NCI-H146 treated with DMSO at 0.1 percent for 48 hours (cell line): Measurements from ENCODE around the gene AAR2.
A peak's percentile ranks its signal among the peaks of the same experiment; 100 is the strongest.

Experiments used
- DNase-seq: peaks from one replicate; lab custom pipeline; 2025; ENCODE audit not compliant: unreplicated experiment; lab: John Stamatoyannopoulos, UW

AAR2 gene

DNA sequence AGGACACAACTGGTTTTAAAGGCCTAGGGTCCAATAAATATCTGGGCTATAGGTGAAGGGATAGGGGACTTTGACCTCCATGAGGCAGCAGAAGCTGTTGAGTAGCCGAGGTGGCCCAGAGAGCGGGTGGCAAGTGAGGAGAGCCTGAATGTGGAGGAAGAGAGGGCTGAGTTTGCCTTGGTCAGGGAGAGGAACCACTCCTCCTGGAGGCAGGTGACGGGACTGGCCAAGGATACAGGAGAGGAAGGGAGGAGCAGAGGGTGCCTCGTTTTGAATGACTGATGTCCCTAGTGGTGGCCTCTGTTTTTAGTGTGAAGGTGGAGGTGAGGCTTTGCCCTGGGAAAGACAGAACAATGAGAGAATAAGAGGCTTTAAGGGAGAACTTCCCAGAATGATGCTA is 19.1 kb upstream of the AAR2 start:
- no peak for DNase-seq

DNA sequence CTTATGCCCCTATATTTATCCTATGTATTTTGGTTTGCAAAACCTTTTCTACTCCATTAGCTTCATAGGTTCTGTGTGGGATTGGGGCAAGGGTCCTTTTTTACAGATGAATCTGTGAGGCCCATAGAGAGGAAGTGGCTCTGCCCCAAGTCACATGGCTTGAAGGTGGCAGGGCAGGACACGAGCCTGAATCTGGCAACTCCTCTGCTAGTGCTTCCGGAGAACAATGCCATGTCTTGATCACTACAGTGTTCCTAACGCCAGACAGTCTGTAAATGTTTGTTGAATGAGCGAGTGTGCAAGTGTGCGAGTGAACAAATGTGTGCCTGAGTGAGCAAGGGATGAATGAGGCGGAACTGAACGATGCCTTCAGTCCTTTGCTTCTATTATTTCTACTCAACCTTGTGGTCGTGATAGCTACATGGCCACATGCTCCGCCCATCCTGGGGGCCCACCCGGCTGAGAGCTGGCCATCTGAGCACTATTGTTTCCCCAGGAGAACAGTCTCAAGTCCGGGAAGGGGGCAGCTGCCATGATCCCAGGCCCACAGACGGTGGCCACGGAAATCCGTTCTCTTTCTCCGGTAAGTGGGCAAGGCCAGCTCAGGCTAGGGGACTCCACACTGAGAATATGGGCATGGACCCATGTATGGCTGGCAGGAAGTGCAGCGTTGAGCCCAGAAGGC is 17.8 kb upstream of the AAR2 start:
- DNase-seq = no peak

GRCh38 chr20:36219671-36220220 is 16.5 kb upstream of the AAR2 start:
- no peak for DNase-seq

- DNase-seq = no peak
Observed at GRCh38 chr20:36225666-36226065, 10.6 kb upstream of the AAR2 start.

GRCh38 chr20:36228770-36229169 is 7.5 kb upstream of the AAR2 start:
- DNase-seq = no peak

DNA sequence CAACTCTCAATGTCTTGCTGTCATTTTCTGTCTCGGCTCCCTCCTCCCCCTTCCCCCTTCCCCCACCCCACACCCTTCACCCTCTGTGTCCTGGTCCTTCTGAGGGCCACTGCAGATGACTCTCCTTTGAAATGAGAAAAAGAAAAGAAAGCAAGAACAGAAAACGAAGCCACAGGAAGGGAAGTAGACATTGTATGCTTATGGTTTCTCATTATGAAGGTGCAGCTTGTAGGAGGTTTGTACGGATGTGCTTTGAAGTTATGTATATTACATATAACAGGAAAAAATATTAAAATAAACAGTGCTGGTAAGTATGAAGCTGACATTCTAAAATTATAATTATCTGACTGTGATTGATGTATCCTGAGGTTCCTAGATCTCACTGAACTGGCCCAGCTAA is 6.3 kb upstream of the AAR2 start:
- no peak for DNase-seq

DNA sequence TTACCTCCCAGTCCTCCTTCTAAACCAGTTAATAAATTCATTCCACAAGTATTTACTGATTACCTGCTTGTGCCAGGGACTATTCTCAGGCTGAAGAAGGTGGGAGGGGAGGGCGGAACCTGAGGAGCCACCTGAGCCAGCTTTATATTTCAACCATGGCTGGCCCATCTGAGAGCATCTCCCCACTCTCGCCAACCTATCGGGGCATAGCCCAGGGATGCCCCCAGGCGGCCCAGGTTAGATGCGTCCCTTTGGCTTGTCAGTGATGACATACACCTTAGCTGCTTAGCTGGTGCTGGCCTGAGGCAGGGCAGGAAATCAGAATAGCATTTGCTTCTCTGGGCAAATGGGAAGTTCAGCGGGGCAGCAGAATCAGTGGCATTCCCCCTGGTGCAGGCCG is 4.9 kb upstream of the AAR2 start:
- no peak for DNase-seq

DNA sequence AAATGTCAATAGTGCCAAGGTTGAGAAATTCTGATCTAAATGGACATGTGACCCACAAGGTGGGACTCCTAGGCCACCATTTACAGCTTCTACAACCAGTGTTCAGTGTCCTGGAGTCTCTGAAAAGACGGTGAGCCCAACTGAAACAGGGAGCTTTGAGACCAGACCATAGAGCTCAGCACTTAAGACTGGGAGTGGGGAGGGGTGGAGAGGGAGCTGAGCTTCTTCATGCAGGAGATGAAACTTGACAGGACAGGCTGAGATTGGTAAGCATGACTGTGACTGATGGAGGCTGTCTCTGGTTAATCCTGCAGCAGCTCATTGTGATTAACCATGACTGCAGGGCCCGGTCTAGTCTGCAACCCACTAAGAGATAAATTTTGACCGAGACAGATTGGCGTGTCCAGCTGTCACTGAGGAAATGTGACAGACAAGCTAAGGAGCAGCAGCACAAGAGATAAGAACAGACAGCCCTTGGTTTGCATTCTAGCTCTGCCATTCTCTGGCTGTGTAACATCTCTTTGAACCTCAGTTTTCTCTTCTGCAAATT is 1.4 kb upstream of the AAR2 start:
- DNase-seq = no peak

- no peak for DNase-seq
Observed at GRCh38 chr20:36236786-36237121, 476 bp downstream of the AAR2 start.

DNA sequence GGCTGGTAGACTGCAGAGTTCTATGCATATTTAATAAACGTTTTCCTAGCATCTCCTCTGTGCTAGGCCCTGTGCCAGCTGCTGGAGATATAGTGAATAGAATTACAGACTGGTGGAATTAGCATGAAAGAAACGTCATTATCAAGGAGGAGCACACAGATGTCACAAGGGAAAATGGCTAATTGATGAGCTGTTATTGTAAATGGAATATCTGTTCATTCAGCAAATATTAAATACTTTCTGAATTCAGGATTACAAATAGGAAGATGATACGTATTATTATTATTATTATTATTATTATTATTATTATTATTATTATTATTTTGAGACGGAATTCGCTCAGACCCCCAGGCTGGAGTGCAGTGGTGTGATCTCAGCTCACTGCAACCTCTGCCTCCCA is 1.2 kb downstream of the AAR2 start:
- no peak for DNase-seq

DNA sequence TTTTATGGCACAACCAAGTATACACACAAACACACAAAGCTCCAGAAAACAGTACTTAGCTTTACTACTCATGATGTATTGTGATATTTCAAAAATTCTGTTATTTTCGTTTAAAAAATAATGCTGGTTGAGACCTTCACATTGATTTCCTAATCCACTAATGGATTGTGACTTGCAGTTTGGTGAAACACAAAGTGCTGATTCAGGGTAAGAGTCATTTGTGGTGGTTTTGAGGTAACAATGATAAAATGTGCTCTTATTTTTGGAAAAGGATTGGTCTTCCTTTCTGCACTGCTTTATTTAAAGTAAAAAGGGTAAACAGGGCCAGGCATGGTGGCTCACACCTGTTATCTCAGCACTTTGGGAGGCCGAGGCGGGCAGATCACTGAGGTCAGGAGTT is 1.9 kb downstream of the AAR2 start:
- no peak for DNase-seq

- no peak for DNase-seq
Observed at GRCh38 chr20:36238760-36239159, 2.5 kb downstream of the AAR2 start.

GRCh38 chr20:36240076-36240475 is 3.8 kb downstream of the AAR2 start:
- DNase-seq = no peak

GRCh38 chr20:36241678-36242077 is 5.4 kb downstream of the AAR2 start:
- no peak for DNase-seq

GRCh38 chr20:36243726-36244125 is 7.4 kb downstream of the AAR2 start:
- no peak for DNase-seq

- peak; percentile 93 for DNase-seq
Observed at GRCh38 chr20:36246401-36246800, 10.1 kb downstream of the AAR2 start.

DNA sequence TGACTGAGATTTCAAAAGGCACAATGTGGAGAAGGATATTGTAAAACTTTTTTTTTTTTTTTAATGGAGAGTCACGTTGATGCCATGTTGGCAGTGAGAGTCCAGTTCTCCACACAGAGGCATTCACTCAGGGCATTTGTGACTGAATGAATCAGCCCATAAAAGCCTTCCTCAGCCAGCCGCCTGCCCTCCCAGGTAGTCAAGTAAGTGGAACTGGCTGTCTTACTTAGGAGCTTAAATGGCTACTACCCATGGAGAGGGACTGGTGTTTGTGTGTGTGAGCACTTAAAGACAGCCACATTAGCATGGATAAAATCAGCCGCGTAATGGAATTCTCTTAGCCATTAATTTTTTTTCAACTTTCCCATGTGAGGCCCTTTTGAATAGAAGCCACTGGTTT is 12.6 kb downstream of the AAR2 start:
- DNase-seq = no peak

GRCh38 chr20:36249450-36249849 is 13.2 kb downstream of the AAR2 start:
- DNase-seq = no peak

DNA sequence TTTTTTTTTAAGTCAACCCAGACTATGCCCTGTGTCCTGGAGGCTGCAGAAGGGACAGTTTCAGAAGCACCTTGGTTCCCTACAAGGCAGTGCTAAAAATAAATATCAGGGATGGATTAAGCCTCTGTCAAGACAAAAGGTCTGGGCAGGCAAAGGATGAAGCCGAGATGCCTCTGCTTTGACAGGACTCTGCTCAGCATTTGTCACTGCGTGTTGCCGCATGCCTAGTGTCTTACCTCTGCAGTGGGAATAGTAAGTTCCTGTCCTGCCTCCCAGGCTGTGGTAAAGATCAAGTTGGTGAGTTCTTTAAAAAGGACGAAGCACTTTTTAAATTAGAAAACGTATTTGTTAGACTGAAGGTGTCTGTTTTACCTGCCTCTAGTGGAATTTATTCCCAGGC is 15.1 kb downstream of the AAR2 start:
- no peak for DNase-seq

GRCh38 chr20:36252511-36252910 is 16.2 kb downstream of the AAR2 start:
- DNase-seq = no peak

- DNase-seq = no peak
Observed at GRCh38 chr20:36253036-36253435, 16.8 kb downstream of the AAR2 start.

DNA sequence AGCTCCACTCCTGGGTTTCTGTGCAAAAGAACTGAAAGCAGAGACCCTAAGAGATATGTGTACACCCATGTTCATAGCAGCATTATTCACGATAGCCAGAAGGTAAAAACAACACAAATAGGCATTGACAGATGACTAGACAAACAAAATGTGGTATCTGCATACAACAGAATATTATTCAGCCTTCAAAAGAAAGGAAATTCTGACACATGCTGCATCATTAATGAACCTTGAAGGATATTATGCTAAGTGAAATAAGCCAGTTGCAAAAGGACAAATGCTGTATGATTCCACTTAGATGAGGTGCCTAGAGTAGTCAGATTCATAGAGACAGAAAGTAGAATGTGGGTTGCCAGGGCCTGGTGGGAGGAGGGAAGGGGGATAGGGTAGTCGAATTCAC is 17.8 kb downstream of the AAR2 start:
- no peak for DNase-seq

GRCh38 chr20:36255445-36255844 is 19.2 kb downstream of the AAR2 start:
- DNase-seq = no peak
